Caco-2 (cell line): ENCODE results near the gene YRDC. TPM values are rescaled to one million over a fixed set of nuclear protein-coding genes. Genes with fewer than 3 reads are reported as not detected.

Experiments used
- BruUV-seq: library from RNA; stranded (reverse); fragments of 400-500 nt; replicated peaks from 2 replicates; lab custom pipeline; 2021; lab: Mats Ljungman, UMichigan
- CTCF ChIA-PET: fragments of 300-600 bp; sonication (Branson Sonifier 250); formaldehyde crosslinking; loops from one replicate; lab custom pipeline; 2022; ENCODE audit warnings: antibody characterized with exemption; lab: Charles Lee
- POLR2A ChIA-PET: fragments of 300-600 bp; sonication (Branson Sonifier 250); formaldehyde crosslinking; loops from one replicate; lab custom pipeline; 2022; ENCODE audit warnings: antibody characterized with exemption; lab: Charles Lee
- DNase-seq, 2 experiments: peaks; one replicate each; pipeline versions ENCODE4 v3.0.0 to v3.0.0-alpha.2; 2020 to 2022
- H3K27me3 ChIP-seq: replicated peaks from 2 replicates; pipeline ENCODE4 v1.6.0; 2011; ENCODE audit warnings: low read length; ENCODE audit not compliant: control insufficient read depth, insufficient read depth
- H3K36me3 ChIP-seq: 2 replicates; pipeline ENCODE4 v1.5.1; 2011; ENCODE audit warnings: low read length; ENCODE audit not compliant: control insufficient read depth, insufficient read depth
- H3K4me1 ChIP-seq: fragments of 250-450 bp; sonication (Bioruptor Pico); 2 replicates; pipeline ENCODE4 v1.5.1; 2020; ENCODE audit warnings: mild to moderate bottlenecking
- H3K4me3 ChIP-seq: 2 replicates; pipeline ENCODE4 v1.5.1; 2011; ENCODE audit warnings: low read depth, mild to moderate bottlenecking, control low read depth, low read length
- H3K9me3 ChIP-seq: fragments of 250-450 bp; sonication (Bioruptor Pico); 2 replicates; pipeline ENCODE4 v1.5.1; 2020; ENCODE audit warnings: mild to moderate bottlenecking, moderate library complexity
- H3K27ac Mint-ChIP-seq: one replicate; pipeline ENCODE4 v1.8.0; 2022; ENCODE audit warnings: mixed read lengths; ENCODE audit not compliant: unreplicated experiment
- H3K27me3 Mint-ChIP-seq: one replicate; pipeline ENCODE4 v1.8.0; 2022; ENCODE audit warnings: mixed read lengths; ENCODE audit not compliant: insufficient read depth, unreplicated experiment
- H3K36me3 Mint-ChIP-seq: one replicate; pipeline ENCODE4 v1.8.0; 2022; ENCODE audit warnings: mild to moderate bottlenecking, mixed read lengths; ENCODE audit not compliant: insufficient read depth, unreplicated experiment
- H3K4me1 Mint-ChIP-seq: one replicate; pipeline ENCODE4 v1.8.0; 2022; ENCODE audit warnings: low read depth, mixed read lengths; ENCODE audit not compliant: unreplicated experiment
- H3K4me3 Mint-ChIP-seq: one replicate; pipeline ENCODE4 v1.8.0; 2022; ENCODE audit warnings: mild to moderate bottlenecking, moderate library complexity, mixed read lengths; ENCODE audit not compliant: unreplicated experiment
- H3K9me3 Mint-ChIP-seq: one replicate; pipeline ENCODE4 v1.8.0; 2022; ENCODE audit warnings: mixed read lengths; ENCODE audit not compliant: unreplicated experiment
- CTCF ChIP-seq, 2 experiments: fragments of 200-600 bp in 1 of 2; IDR thresholded peaks; 1 replicate in 1 of 2; 2 replicates in 1 of 2; pipeline versions ENCODE4 v1.5.1 to v1.8.0; 2011 to 2022; ENCODE audit warnings: antibody characterized with exemption in 1 of 2, control low read depth in 1 of 2, inconsistent platforms in 1 of 2, low read depth in 1 of 2, low read length in 1 of 2, mild to moderate bottlenecking in 1 of 2, moderate library complexity in 1 of 2; ENCODE audit not compliant: insufficient read depth in 1 of 2, severe bottlenecking in 1 of 2, unreplicated experiment in 1 of 2
- intact Hi-C: fragments of 100-400 bp; cut with micrococcal nuclease; formaldehyde crosslinking; loops from one replicate; pipeline ENCODE4 v1.10.0; 2022; ENCODE audit not compliant: unreplicated experiment
- total RNA-seq: library from RNA; stranded (reverse); gene quantifications from 2 replicates; pipeline ENCODE4 v1.2.3, GENCODE V29; 2022

YRDC gene
- total RNA-seq, 1 experiment from 2014 or later: 10.3 TPM

GRCh38 chr1:37759451-37759850, 48.6 kb downstream of the YRDC start:
- no peak for DNase-seq
- CTCF ChIA-PET: no interaction called here
- Mint-ChIP-seq H3K27me3 (peaks cover 5% of the 10 kb centered on the region), H3K4me1 (no peaks in the 10 kb centered on the region), H3K27ac (no peak overlapping the region), H3K9me3 (no peaks in the 10 kb centered on the region), H3K4me3 (no peak overlapping the region), H3K36me3 (no peaks in the 10 kb centered on the region)
- intact Hi-C loops: no loop called here
- TF ChIP-seq CTCF (IDR thresholded peaks at IDR 0.05; ENCODE audit: insufficient read depth in 1 of 2, low read depth in 1 of 2, low read length in 1 of 2, severe bottlenecking in 1 of 2, unreplicated experiment in 1 of 2): no peak
- H3K4me1 ChIP-seq: no peaks in the 10 kb centered on the region
- H3K9me3 ChIP-seq: no peaks in the 10 kb centered on the region
- H3K36me3 ChIP-seq: no peaks in the 10 kb centered on the region
- no peak overlapping the region for H3K4me3 ChIP-seq
- no TSS peak for BruUV-seq
- POLR2A ChIA-PET: no interaction called here
- H3K27me3 ChIP-seq: no peaks in the 10 kb centered on the region

GRCh38 chr1:37755951-37756560, 52.0 kb downstream of the YRDC start:
- POLR2A ChIA-PET: no interaction called here
- no peaks in the 10 kb centered on the region for H3K4me1 Mint-ChIP-seq
- intact Hi-C loops: no loop called here
- no peaks in the 10 kb centered on the region for H3K36me3 ChIP-seq
- H3K9me3 ChIP-seq: no peaks in the 10 kb centered on the region
- TF ChIP-seq CTCF (IDR thresholded peaks at IDR 0.05; ENCODE audit: insufficient read depth in 1 of 2, low read depth in 1 of 2, low read length in 1 of 2, severe bottlenecking in 1 of 2, unreplicated experiment in 1 of 2): no peak
- BruUV-seq: no TSS peak
- H3K27ac Mint-ChIP-seq: no peak overlapping the region
- no peaks in the 10 kb centered on the region for H3K27me3 ChIP-seq
- H3K27me3 Mint-ChIP-seq: peaks cover 3% of the 10 kb centered on the region
- no peak overlapping the region for H3K4me3 ChIP-seq
- H3K9me3 Mint-ChIP-seq: no peaks in the 10 kb centered on the region
- DNase-seq: no peak
- CTCF ChIA-PET: no interaction called here
- H3K36me3 Mint-ChIP-seq: no peaks in the 10 kb centered on the region
- H3K4me1 ChIP-seq: no peaks in the 10 kb centered on the region
- no peak overlapping the region for H3K4me3 Mint-ChIP-seq

GRCh38 chr1:37755290-37755689, 52.7 kb downstream of the YRDC start:
- Mint-ChIP-seq H3K9me3 (no peaks in the 10 kb centered on the region), H3K36me3 (no peaks in the 10 kb centered on the region), H3K4me3 (no peak overlapping the region), H3K27me3 (peaks cover 3% of the 10 kb centered on the region), H3K27ac (no peak overlapping the region), H3K4me1 (no peaks in the 10 kb centered on the region)
- no peak for DNase-seq
- TF ChIP-seq CTCF (IDR thresholded peaks at IDR 0.05; ENCODE audit: insufficient read depth in 1 of 2, low read depth in 1 of 2, low read length in 1 of 2, severe bottlenecking in 1 of 2, unreplicated experiment in 1 of 2): no peak
- BruUV-seq: no TSS peak
- Histone ChIP-seq H3K4me3 (no peak overlapping the region), H3K27me3 (no peaks in the 10 kb centered on the region), H3K4me1 (no peaks in the 10 kb centered on the region), H3K36me3 (no peaks in the 10 kb centered on the region), H3K9me3 (no peaks in the 10 kb centered on the region)
- intact Hi-C loops: no loop called here
- ChIA-PET POLR2A (no interaction called here), CTCF (no interaction called here)
